GM13977 (cell line): ENCODE measurements around the gene SLC27A5.
A peak's percentile ranks its signal among the peaks of the same experiment; 100 is the strongest.

Experiments used
- DNase-seq: peaks from one replicate; pipeline ENCODE4 v3.0.0; 2012; ENCODE audit warnings: low spot score
- CTCF ChIP-seq: IDR thresholded peaks from 2 replicates; pipeline ENCODE4 v1.5.1; 2012; ENCODE audit warnings: mild to moderate bottlenecking, control low read depth; ENCODE audit not compliant: insufficient read depth; ENCODE audit errors: extremely low read depth, missing control alignments
- in situ Hi-C: fragments of 300-500 bp; cut with MboI; formaldehyde crosslinking; loops from one replicate; pipeline ENCODE4 v1.12.0; 2022; ENCODE audit warnings: low sequenced_read_pairs, low pct_unique_long_range_greater_than_20kb, mixed read lengths, inconsistent platforms; ENCODE audit not compliant: unreplicated experiment

Gene SLC27A5

GRCh38 chr19:58520257-58520599, 8.4 kb upstream of the SLC27A5 start:
- in situ Hi-C loops, result no loop called here
- no peak for TF ChIP-seq CTCF
- no peak for DNase-seq

GRCh38 chr19:58519355-58520256, 7.8 kb upstream of the SLC27A5 start, which contains the start of gene ZBTB45:
Gene ZBTB45 (minus strand): TSS chr19:58519810. CDS start chr19:58517673, 2,137 bp downstream.
- peak; percentile 88 for TF ChIP-seq CTCF
- peak; percentile 91 for DNase-seq
- in situ Hi-C loops, result no loop called here

- peak; percentile 67 for DNase-seq
- in situ Hi-C loops, result no loop called here
- TF ChIP-seq CTCF, result peak; percentile 56
These were observed 7.2 kb upstream of the SLC27A5 start for GRCh38 chr19:58519087-58519354.

GRCh38 chr19:58518256-58519086, 6.7 kb upstream of the SLC27A5 start:
- TF ChIP-seq CTCF, result no peak
- DNase-seq, result no peak
- in situ Hi-C loops, result no loop called here

- no peak for TF ChIP-seq CTCF
- no peak for DNase-seq
- in situ Hi-C loops, result no loop called here
These were observed 5.4 kb upstream of the SLC27A5 start for GRCh38 chr19:58516964-58517833.

GRCh38 chr19:58516246-58516836, 4.5 kb upstream of the SLC27A5 start:
- DNase-seq, result no peak
- in situ Hi-C loops, result no loop called here
- TF ChIP-seq CTCF, result no peak
